Mammary epithelial cell (primary cell): ENCODE data around the gene ANXA2R.

Source experiments
- CTCF ChIP-seq, 2 donors: IDR thresholded peaks in 1 of 2; conservative IDR thresholded peaks in 1 of 2; 2 replicates each; pipeline ENCODE4 v1.5.1; 2011 to 2012; ENCODE audit warnings: inconsistent platforms in 2 of 2, low read length in 2 of 2, mild to moderate bottlenecking in 2 of 2, control low read depth in 1 of 2, low read depth in 1 of 2; ENCODE audit not compliant: insufficient read depth in 1 of 2; ENCODE audit errors: extremely low read depth in 1 of 2
- EZH2 ChIP-seq: IDR thresholded peaks from 2 replicates; pipeline ENCODE4 v1.6.1; 2012; ENCODE audit warnings: low read length, inconsistent platforms, borderline replicate concordance

GRCh38 chr5:43014522-43014921, 25.6 kb downstream of the ANXA2R start:
- no peak for TF ChIP-seq CTCF (conservative IDR thresholded peaks at IDR 0.05 in 1 of 2, IDR thresholded peaks at IDR 0.05 in 1 of 2; ENCODE audit: extremely low read depth in 1 of 2, insufficient read depth in 1 of 2, low read depth in 1 of 2, low read length in 2 of 2)
- TF ChIP-seq EZH2 = no peak
